ENCODE results near the gene TROAP. TPM values are rescaled to one million over a fixed set of nuclear protein-coding genes. Genes with fewer than 3 reads are reported as not detected.

The TROAP gene
- total and polyA plus RNA-seq, 2 donors (not counting 1 experiment from before 2014, with no cell fraction given): 0.88 to 1.0 TPM

- Histone ChIP-seq H3K27ac (ENCODE audit: low read length in 2 of 2) (no peak overlapping the region), H3K9ac (ENCODE audit: low read length) (no peak overlapping the region), H3K79me2 (ENCODE audit: control insufficient read depth, insufficient read depth, low read length) (no peaks in the 10 kb centered on the region), H3K36me3 (replicated peaks in 1 of 2; ENCODE audit: control extremely low read depth in 1 of 2, control insufficient read depth in 1 of 2, extremely low read depth in 1 of 2, insufficient read depth in 2 of 2, low read length in 1 of 2) (no peaks in the 10 kb centered on the region), H4K20me1 (ENCODE audit: control insufficient read depth, insufficient read depth, low read length, poor library complexity, severe bottlenecking) (peaks cover 8% of the 10 kb centered on the region), H3K4me1 (ENCODE audit: control insufficient read depth in 2 of 2, insufficient read depth in 2 of 2, low read length in 2 of 2) (peaks cover 46 to 48% of the 10 kb centered on the region in 2 donors), H3K27me3 (replicated peaks in 1 of 4; ENCODE audit: control extremely low read depth in 1 of 4, control insufficient read depth in 3 of 4, insufficient read depth in 4 of 4, low read length in 3 of 4) (peaks cover 0 to 86% (median 50%) of the 10 kb centered on the region in 4 experiments), H3K4me3 (ENCODE audit: control extremely low read depth in 1 of 5, extremely low read depth in 1 of 5, insufficient read depth in 1 of 5, low read depth in 2 of 5, low read length in 4 of 5) (no peak overlapping the region), H2AFZ (ENCODE audit: insufficient read depth, low read depth, low read length, poor library complexity, severe bottlenecking) (no peak overlapping the region), H3K4me2 (replicated peaks; ENCODE audit: low read depth, low read length, poor library complexity, severe bottlenecking) (no peak overlapping the region), H3K9me3 (ENCODE audit: control extremely low read depth in 1 of 3, control insufficient read depth in 2 of 3, insufficient read depth in 1 of 3, low read length in 2 of 3) (peaks cover 0 to 33% (median 0%) of the 10 kb centered on the region in 3 donors)
- WGBS (ENCODE audit: insufficient coverage): 80% methylated on average over 4 of the region's 6 CpGs
- ChIA-PET POLR2A (no interaction called here), CTCF (interaction anchor here (1.3 to 8.5 kb wide), 6 partner anchors 9 to 50 kb away, joined by 3 to 95 read pairs (median 14); partner anchors contain the start of genes DNAJC22 and TROAP)
- TF ChIP-seq EZH2 (IDR thresholded peaks at IDR 0.05; ENCODE audit: borderline replicate concordance, insufficient read depth, low read depth, low read length, poor library complexity, severe bottlenecking): no peak
- no peak for TF ChIP-seq CTCF (IDR thresholded peaks at IDR 0.05)
- no peak for DNase-seq
- Mint-ChIP-seq H3K9me3 (ENCODE audit: insufficient read depth) (no peaks in the 10 kb centered on the region), H3K27ac (peak overlapping the region; percentile 59), H3K27me3 (peaks cover 56% of the 10 kb centered on the region), H3K4me1 (peaks cover 46% of the 10 kb centered on the region), H3K4me3 (no peak overlapping the region)
- ATAC-seq (ENCODE audit: low read depth): no peak
- intact Hi-C loops (cut with micrococcal nuclease): no loop called here
Measured at GRCh38 chr12:49338830-49339463, 15.9 kb downstream of the TROAP start.

DNA sequence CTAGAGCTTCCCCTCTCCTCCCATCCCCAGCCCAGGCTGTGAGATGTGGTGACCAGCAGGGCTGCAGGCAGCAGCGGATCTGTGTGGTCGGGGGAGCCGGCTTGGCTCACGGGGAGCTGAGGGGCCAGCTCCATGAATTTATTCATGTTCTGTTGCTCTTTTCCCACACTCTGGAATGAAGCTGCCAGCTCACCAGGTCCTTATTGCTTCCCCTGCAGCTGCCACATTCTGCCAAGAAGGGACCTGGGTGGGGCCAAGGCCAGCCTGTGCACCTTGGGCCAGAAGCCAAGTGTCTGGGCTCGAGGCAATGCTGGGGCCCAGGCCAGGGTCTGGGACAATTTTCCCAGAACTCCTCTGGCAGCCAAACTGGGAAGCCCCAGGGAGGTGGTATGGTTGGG lies 16.4 kb downstream of the TROAP start:
- Histone ChIP-seq H3K9me3 (ENCODE audit: control extremely low read depth in 1 of 3, control insufficient read depth in 2 of 3, insufficient read depth in 1 of 3, low read length in 2 of 3) (peaks cover 0 to 28% (median 0%) of the 10 kb centered on the region in 3 donors), H3K36me3 (replicated peaks in 1 of 2; ENCODE audit: control extremely low read depth in 1 of 2, control insufficient read depth in 1 of 2, extremely low read depth in 1 of 2, insufficient read depth in 2 of 2, low read length in 1 of 2) (no peaks in the 10 kb centered on the region), H4K20me1 (ENCODE audit: control insufficient read depth, insufficient read depth, low read length, poor library complexity, severe bottlenecking) (peaks cover 10% of the 10 kb centered on the region), H3K9ac (ENCODE audit: low read length) (no peak overlapping the region), H3K4me3 (ENCODE audit: control extremely low read depth in 1 of 5, extremely low read depth in 1 of 5, insufficient read depth in 1 of 5, low read depth in 2 of 5, low read length in 4 of 5) (no peak overlapping the region), H3K79me2 (ENCODE audit: control insufficient read depth, insufficient read depth, low read length) (no peaks in the 10 kb centered on the region), H3K27me3 (replicated peaks in 1 of 4; ENCODE audit: control extremely low read depth in 1 of 4, control insufficient read depth in 3 of 4, insufficient read depth in 4 of 4, low read length in 3 of 4) (peaks cover 0 to 86% (median 52%) of the 10 kb centered on the region in 4 experiments), H3K4me1 (ENCODE audit: control insufficient read depth in 2 of 2, insufficient read depth in 2 of 2, low read length in 2 of 2) (peaks cover 47 to 53% of the 10 kb centered on the region in 2 donors), H3K4me2 (replicated peaks; ENCODE audit: low read depth, low read length, poor library complexity, severe bottlenecking) (no peak overlapping the region), H3K27ac (ENCODE audit: low read length in 2 of 2) (no peak overlapping the region), H2AFZ (ENCODE audit: insufficient read depth, low read depth, low read length, poor library complexity, severe bottlenecking) (no peak overlapping the region)
- no peaks in the 10 kb centered on the region for H3K9me3 Mint-ChIP-seq (ENCODE audit: insufficient read depth)
- peak overlapping the region; percentile 59 for H3K27ac Mint-ChIP-seq
- DNase-seq (peak; percentile 21), ATAC-seq (ENCODE audit: low read depth) (no peak)
- ChIA-PET CTCF (interaction anchor here (1.3 to 4.2 kb wide), 3 partner anchors 17 to 50 kb away, joined by 3 to 23 read pairs (median 13); partner anchors contain the start of gene TROAP), POLR2A (no interaction called here)
- H3K4me3 Mint-ChIP-seq: no peak overlapping the region
- TF ChIP-seq CTCF (IDR thresholded peaks at IDR 0.05) (no peak), EZH2 (IDR thresholded peaks at IDR 0.05; ENCODE audit: borderline replicate concordance, insufficient read depth, low read depth, low read length, poor library complexity, severe bottlenecking) (no peak)
- 67% methylated on average over 5 of the region's 5 CpGs for WGBS (ENCODE audit: insufficient coverage)
- H3K4me1 Mint-ChIP-seq: peaks cover 51% of the 10 kb centered on the region
- peaks cover 52% of the 10 kb centered on the region for H3K27me3 Mint-ChIP-seq
- intact Hi-C loops (cut with micrococcal nuclease): no loop called here
